HCEC 1CT (cell line): Measurements from ENCODE around the gene CCDC142.
A peak's percentile ranks its signal among the peaks of the same experiment; 100 is the strongest.
"Not testable (repeated sequence)": the region's sequence is repeated elsewhere in the genome, so short reads cannot be mapped to it uniquely, and the experiment has no call there.

ENCODE experiments used
- DNase-seq: peaks from one replicate; pipeline ENCODE4 v3.0.0-alpha.2; 2017

CCDC142 gene

GRCh38 chr2:74499267-74499939 is 16.6 kb upstream of the CCDC142 start, which contains the start of gene LBX2:
LBX2 (minus strand) TSS chr2:74499603; CDS start chr2:74499537, 66 bp downstream.
- no peak for DNase-seq

GRCh38 chr2:74498500-74499266 is 15.9 kb upstream of the CCDC142 start:
- peak; percentile 75 for DNase-seq

- DNase-seq, result no peak
Measured at GRCh38 chr2:74497777-74498499, 15.1 kb upstream of the CCDC142 start.

- DNase-seq, result no peak
Measured at GRCh38 chr2:74496997-74497776, 14.4 kb upstream of the CCDC142 start.

- no peak for DNase-seq
Measured at GRCh38 chr2:74495440-74495839, 12.6 kb upstream of the CCDC142 start.

GRCh38 chr2:74493546-74493945 is 10.7 kb upstream of the CCDC142 start:
- peak; percentile 36 for DNase-seq

- DNase-seq, result no peak
Measured at GRCh38 chr2:74491648-74492544, 9.1 kb upstream of the CCDC142 start.

- DNase-seq, result no peak
Measured at GRCh38 chr2:74489906-74490305, 7.1 kb upstream of the CCDC142 start.

GRCh38 chr2:74488643-74489481 is 6.1 kb upstream of the CCDC142 start:
- no peak for DNase-seq

- no peak for DNase-seq
Measured at GRCh38 chr2:74486141-74486540, 3.3 kb upstream of the CCDC142 start.

GRCh38 chr2:74483675-74484164 is 922 bp upstream of the CCDC142 start:
- DNase-seq, result not testable (repeated sequence)

GRCh38 chr2:74481961-74482800 is 617 bp downstream of the CCDC142 start:
- peak; percentile 43 for DNase-seq

- DNase-seq, result no peak
Measured at GRCh38 chr2:74481431-74481830, 1.4 kb downstream of the CCDC142 start.

- no peak for DNase-seq
Measured at GRCh38 chr2:74474899-74475298, 7.9 kb downstream of the CCDC142 start.

GRCh38 chr2:74474481-74474880 is 8.3 kb downstream of the CCDC142 start:
- DNase-seq, result no peak

GRCh38 chr2:74472945-74473258 is 9.9 kb downstream of the CCDC142 start:
- DNase-seq, result no peak

- peak; percentile 86 for DNase-seq
Measured at GRCh38 chr2:74472086-74472944, 10.5 kb downstream of the CCDC142 start, which contains the start of gene MRPL53. MRPL53 (minus strand) TSS chr2:74472680; CDS start chr2:74472660, 20 bp downstream.

- no peak for DNase-seq
Measured at GRCh38 chr2:74471332-74472065, 11.3 kb downstream of the CCDC142 start.
